Measurements from ENCODE around the gene MCU. TPM values are rescaled to one million over a fixed set of nuclear protein-coding genes. Genes with fewer than 3 reads are reported as not detected.

MCU gene
- total RNA-seq: 36.9 and 43.0 TPM in 2 replicates

GRCh38 chr10:72691863-72692743, at the start of gene MCU:
TSS of gene MCU (plus strand) at chr10:72692143. CDS start at chr10:72692152, 9 bp downstream.

GRCh38 chr10:72893136-72893798, 201.3 kb downstream of the MCU start, which contains the start of gene OIT3:
TSS of gene OIT3 (plus strand) at chr10:72893739. CDS start at chr10:72893799, 60 bp downstream.

Other genes starting within 250 kb of the MCU start
- 53.5 and 58.0 TPM in 2 replicates for gene MICU1, start 66.1 kb upstream of the MCU start, total RNA-seq
- under 0.01 and 0.18 TPM in 2 replicates for gene OIT3, start 201.6 kb downstream of the MCU start, total RNA-seq